ENCODE data around the gene PXT1.

Gene PXT1

GRCh38 chr6:36343109-36343680, 99.5 kb downstream of the PXT1 start:
- FAIRE-seq: no peak

GRCh38 chr6:36340618-36341454, 101.8 kb downstream of the PXT1 start:
- FAIRE-seq: no peak

Measured in A204.1 (cell line).